ENCODE data around the gene PIRT. TPM values are rescaled to one million over a fixed set of nuclear protein-coding genes. Genes with fewer than 3 reads are reported as not detected.

Gene PIRT
- total and polyA plus RNA-seq, 2 of the 8 experiments (the other 6 are each of a cell fraction or from before 2014, with no cell fraction given), result 0.03 TPM; not detected in 1

DNA sequence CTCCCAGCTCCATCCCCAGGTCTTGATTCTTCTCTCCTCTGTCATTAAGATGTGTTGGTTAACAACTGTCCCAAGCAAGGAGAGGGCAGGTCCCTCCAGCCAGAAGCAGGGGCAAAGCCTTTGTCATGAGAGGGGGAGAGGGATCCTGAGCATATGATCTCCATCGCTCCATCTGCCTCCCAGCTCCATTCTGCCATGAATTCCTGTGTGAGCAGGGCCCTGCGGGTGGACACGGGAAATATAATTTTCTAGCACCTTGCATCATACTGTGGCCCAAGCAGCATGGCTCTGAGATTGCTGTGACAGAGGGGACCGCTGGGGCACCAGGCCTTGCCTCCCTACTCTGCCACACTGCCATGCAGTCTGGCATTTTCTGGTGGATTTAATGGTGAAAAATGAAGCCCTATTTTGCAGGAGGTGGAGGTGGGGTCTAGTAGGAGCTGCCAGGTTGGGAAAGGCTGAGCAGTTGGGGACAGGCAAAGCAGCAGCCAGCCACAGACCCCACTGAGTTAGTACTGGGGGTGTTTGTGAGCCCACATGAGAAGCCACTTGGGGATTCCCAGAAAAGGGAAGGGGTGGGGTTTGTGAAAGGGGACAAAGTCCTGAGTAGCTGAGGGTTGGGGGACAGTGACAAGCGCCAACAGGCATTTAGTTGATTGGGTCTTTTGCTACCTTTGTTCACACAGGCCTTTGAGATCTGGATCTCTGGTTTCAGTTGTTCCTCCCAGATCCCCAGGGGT is 50.4 kb downstream of the PIRT start:
- CTCF ChIA-PET (ENCODE audit: partially characterized antibody), result interaction anchor here (1.1 to 5.4 kb wide), 2 partner anchors 14 to 57 kb away, joined by 3 to 22 read pairs; no protein-coding TSS in a partner anchor
- Histone ChIP-seq H3K4me2 (ENCODE audit: insufficient read depth in 1 of 2, low read depth in 2 of 2, low read length in 2 of 2) (no peak overlapping the region), H4K91ac (replicated peaks; ENCODE audit: insufficient read length, low read length) (peak overlapping the region; percentile 36), H3K4me1 (replicated peaks in 1 of 4; ENCODE audit: control insufficient read depth in 3 of 4, insufficient read depth in 4 of 4, low read length in 3 of 4) (peaks cover 4 to 16% (median 12%) of the 10 kb centered on the region in 4 experiments; a peak in 6 of 7 replicates), H3K9me3 (ENCODE audit: insufficient read depth in 2 of 2, low read depth in 1 of 2, low read length in 1 of 2) (no peaks in the 10 kb centered on the region), H3K4ac (replicated peaks; ENCODE audit: insufficient read length, low read depth, low read length) (no peak overlapping the region), H3K23ac (ENCODE audit: insufficient read length) (no peak overlapping the region), H2AK5ac (ENCODE audit: low read depth, low read length) (no peak overlapping the region; the same call in 1 of the 2 replicates), H3K4me3 (ENCODE audit: extremely low read depth in 1 of 4, insufficient read depth in 2 of 4, low read depth in 3 of 4, low read length in 4 of 4) (no peak overlapping the region), H3K23me2 (ENCODE audit: low read depth, low read length) (no peaks in the 10 kb centered on the region; the same call in 1 of the 2 replicates), H4K5ac (ENCODE audit: insufficient read length, low read depth, low read length) (no peak overlapping the region), H3K9ac (replicated peaks in 1 of 4; ENCODE audit: extremely low read depth in 1 of 4, low read depth in 3 of 4, low read length in 3 of 4) (peak overlapping the region in 1 of 4 experiments; percentile 6; a peak in 1 of 7 replicates), H2BK20ac (ENCODE audit: low read length) (0 out of 2 replicates have a peak overlapping the region, but pooled peaks have one; percentile 89), H3K56ac (replicated peaks; ENCODE audit: insufficient read length, low read depth, low read length) (no peak overlapping the region), H2BK12ac (ENCODE audit: low read depth, low read length) (no peak overlapping the region), H3K27ac (ENCODE audit: low read depth, low read length) (no peak overlapping the region), H3K14ac (ENCODE audit: insufficient read length) (no peak overlapping the region), H2BK120ac (replicated peaks; ENCODE audit: low read depth, low read length) (no peak overlapping the region), H3K79me1 (ENCODE audit: low read depth, low read length) (no peaks in the 10 kb centered on the region), H4K8ac (ENCODE audit: extremely low read depth, insufficient read depth, low read length) (no peak overlapping the region; the same call in 1 of the 2 replicates), H2BK5ac (ENCODE audit: low read depth, low read length) (peak overlapping the region; percentile 1; the same call in 1 of the 2 replicates), H4K20me1 (replicated peaks in 1 of 2; ENCODE audit: control insufficient read depth in 1 of 2, insufficient read depth in 2 of 2, low read length in 2 of 2) (no peaks in the 10 kb centered on the region), H3K79me2 (ENCODE audit: control insufficient read depth in 1 of 2, insufficient read depth in 2 of 2, low read length in 2 of 2) (no peaks in the 10 kb centered on the region), H3K36me3 (ENCODE audit: control insufficient read depth in 2 of 4, insufficient read depth in 4 of 4, low read length in 3 of 4) (no peaks in the 10 kb centered on the region), H2BK15ac (ENCODE audit: low read length) (no peak overlapping the region), H2AFZ (ENCODE audit: low read length) (no peak overlapping the region), H3K27me3 (replicated peaks in 1 of 4; ENCODE audit: control insufficient read depth in 3 of 4, extremely low read depth in 1 of 4, insufficient read depth in 3 of 4, low read length in 3 of 4) (no peaks in the 10 kb centered on the region; a peak in 1 of 7 replicates), H3K18ac (ENCODE audit: extremely low read depth, low read length) (no peak overlapping the region)
- no peak for FAIRE-seq
- POLR2A ChIA-PET (ENCODE audit: partially characterized antibody), result interaction anchor here (1.7 kb wide), 1 partner anchor 15 kb away, joined by 4 read pairs; no protein-coding TSS in a partner anchor
- WGBS, 2 experiments (ENCODE audit: extremely low coverage in 1 of 2, insufficient coverage in 1 of 2, insufficient read length in 1 of 2, insufficient replicate concordance in 2 of 2, low coverage in 1 of 2, low lambda C conversion rate in 2 of 2, missing lambda C conversion rate in 1 of 2), result 87% methylated on average over 5 of the region's 5 CpGs; no CpG with 5 or more reads in 1 of the 2 experiments
- no peak for DNase-seq (ENCODE audit: low read depth in 1 of 2, low spot score in 2 of 2)
- TF ChIP-seq E2F6 (IDR thresholded peaks at IDR 0.05), result no peak
- TF ChIP-seq KDM1A (IDR thresholded peaks at IDR 0.05; ENCODE audit: borderline replicate concordance, low read length), result no peak
- TF ChIP-seq TBP (IDR thresholded peaks at IDR 0.05; ENCODE audit: low read depth, low read length), result no peak
- no peak for TF ChIP-seq HDAC6 (IDR thresholded peaks at IDR 0.05; ENCODE audit: low read depth, low read length)
- TF ChIP-seq FOSL1 (IDR thresholded peaks at IDR 0.05; ENCODE audit: insufficient read depth, low read depth, low read length), result no peak
- no peak for TF ChIP-seq RFX5 (IDR thresholded peaks at IDR 0.05; ENCODE audit: borderline replicate concordance, low read depth, low read length)

Data from H1 (cell line).